GM19455 (cell line): ENCODE data around the gene AMBP.
"Not testable (repeated sequence)": the region's sequence is repeated elsewhere in the genome, so short reads cannot be mapped to it uniquely, and the experiment has no call there.

Experiments
- ATAC-seq: cut with Tn5 transposase; IDR thresholded peaks from one replicate; pipeline ENCODE4 v1.9.1; 2021; ENCODE audit not compliant: unreplicated experiment

AMBP gene

DNA sequence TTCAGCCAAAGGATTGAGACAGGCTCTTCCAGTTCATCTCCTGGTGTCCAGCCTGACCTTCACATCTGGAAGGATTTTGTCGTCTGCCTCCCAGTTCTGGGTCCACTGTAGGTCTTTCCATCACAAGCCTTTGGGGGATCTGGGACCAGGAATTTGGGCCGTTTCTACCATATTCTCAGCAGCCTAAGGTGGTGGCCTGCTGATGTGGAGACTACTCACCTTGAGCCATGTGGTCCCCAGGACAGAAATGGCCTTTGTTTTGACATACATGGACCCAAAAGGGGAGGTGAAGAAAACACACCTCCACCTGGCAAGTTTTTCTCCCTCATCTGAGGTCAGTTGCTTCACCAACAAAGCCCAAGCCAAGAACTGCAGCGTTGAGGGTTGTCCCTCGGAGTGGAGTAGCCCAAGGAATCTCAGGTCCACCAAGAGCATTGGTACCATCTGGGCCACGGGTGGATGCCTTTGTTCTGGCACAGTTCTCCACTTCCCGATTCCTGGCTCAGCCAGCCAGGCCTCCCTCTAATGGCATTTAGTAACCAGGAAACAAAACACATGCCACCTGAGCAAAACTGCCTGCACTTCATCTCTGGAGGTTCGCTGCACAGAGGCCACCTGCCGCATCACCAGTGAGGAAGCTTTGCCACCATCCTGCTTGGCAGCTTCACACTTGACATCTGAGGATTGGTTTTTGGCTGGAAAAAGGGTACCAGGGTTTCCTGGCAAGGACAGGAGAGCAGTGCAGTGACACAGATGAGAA is 24.7 kb downstream of the AMBP start:
- no peak for ATAC-seq

DNA sequence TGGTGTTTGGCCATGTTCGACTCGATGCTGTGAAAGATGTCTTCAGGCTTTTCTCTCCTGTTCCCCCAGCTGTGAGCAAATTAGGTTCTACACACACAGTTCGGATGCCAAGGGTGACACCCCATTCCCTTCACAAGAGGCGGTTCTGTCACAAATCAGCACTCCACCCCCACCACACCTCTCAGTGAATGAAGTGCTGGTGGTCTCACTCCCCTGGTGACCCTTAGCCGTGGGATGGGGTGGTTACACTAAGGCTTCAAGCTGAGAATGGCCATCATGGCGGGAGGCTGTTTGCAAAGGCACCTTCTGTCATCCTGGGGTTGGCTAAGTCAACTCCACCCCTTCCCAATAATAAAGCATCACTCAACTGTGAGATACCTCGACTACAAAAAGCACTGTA is 26.4 kb downstream of the AMBP start:
- no peak for ATAC-seq

GRCh38 chr9:114051281-114051680 is 26.8 kb downstream of the AMBP start:
- ATAC-seq, result no peak

- no peak for ATAC-seq
Observed at GRCh38 chr9:114050646-114051045, 27.5 kb downstream of the AMBP start.

DNA sequence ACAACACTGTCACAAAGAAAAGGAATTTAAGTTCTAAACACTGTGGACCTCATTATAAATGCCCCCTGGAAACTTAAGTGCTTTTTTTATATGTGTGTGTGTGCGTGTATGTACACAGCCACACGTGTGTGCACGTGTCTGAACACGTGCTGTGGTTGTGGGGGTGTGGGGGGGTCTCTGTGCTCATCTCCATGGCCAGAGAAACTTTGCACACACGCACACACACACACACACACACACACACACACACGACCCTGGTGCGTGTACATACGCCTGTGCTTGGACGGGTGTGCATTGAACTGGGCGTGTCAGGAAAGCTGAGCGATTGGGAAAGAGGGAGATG is 27.9 kb downstream of the AMBP start:
- no peak for ATAC-seq

DNA sequence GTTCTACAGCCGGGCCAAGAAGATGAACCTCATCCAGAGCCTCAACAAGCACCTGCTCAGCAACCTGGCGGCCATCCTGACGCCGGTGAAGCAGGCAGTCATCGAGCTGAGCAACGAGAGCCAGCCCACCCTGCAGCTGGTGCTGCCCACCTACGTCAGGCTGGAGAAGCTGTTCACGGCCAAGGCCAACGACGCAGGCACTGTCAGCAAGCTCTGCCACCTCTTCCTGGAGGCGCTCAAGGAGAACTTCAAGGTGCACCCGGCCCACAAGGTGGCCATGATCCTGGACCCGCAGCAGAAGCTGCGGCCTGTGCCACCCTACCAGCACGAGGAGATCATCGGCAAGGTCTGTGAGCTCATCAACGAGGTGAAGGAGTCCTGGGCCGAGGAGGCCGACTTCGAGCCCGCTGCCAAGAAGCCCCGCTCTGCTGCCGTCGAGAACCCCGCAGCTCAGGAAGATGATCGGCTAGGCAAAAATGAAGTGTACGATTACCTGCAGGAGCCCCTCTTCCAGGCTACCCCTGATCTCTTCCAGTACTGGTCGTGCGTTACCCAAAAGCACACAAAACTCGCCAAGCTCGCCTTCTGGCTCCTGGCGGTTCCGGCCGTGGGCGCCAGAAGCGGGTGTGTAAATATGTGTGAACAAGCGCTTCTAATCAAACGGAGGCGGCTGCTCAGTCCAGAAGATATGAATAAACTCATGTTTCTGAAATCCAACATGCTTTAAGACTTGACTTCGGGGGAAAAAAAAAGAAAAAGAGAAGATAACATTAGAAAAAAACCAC is 28.5 kb downstream of the AMBP start:
- ATAC-seq, result no peak

GRCh38 chr9:114048533-114049415 is 29.3 kb downstream of the AMBP start:
- ATAC-seq, result no peak

GRCh38 chr9:114047717-114048116 is 30.4 kb downstream of the AMBP start:
- ATAC-seq, result no peak

DNA sequence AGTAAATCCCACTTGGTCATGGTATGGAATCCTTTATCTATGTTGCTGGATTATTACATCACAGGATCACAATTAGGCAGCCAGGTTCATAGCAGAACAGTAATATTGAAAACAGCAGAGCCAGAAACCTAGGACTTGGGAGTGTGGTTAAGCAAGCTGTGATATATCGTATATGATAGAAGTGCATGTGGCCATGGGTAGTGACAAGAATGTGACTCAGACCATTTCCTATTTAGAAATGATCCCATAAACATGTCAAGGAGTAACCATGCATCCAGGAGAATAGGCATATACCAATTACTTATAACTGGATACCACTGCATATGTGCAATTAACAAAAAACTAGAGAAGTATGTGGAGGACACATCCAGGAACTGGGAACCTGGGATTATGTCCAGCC is 31.2 kb downstream of the AMBP start:
- ATAC-seq, result no peak

- ATAC-seq, result no peak
Observed at GRCh38 chr9:114046237-114046755, 31.8 kb downstream of the AMBP start.

- ATAC-seq, result not testable (repeated sequence)
Observed at GRCh38 chr9:114043660-114044059, 34.4 kb downstream of the AMBP start.

DNA sequence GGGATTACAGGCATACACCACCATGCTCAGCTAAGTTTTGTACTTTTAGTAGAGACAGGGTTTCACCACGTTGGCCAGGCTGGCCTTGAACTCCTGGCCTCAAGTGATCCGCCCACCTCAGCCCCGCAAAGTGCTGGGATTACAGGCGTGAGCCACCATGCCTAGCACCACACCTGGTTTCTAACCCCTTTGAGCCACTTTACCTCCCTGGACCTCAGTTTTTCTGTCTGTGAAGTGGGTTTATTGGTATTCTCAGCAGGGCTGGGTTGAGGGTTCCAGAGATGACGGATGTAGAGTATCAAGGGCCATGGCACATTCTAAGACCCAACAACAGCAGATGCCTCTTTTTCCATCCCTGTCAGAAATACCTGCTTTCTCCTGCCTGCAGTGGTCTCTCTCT is 38.6 kb downstream of the AMBP start:
- no peak for ATAC-seq

GRCh38 chr9:114038724-114039313 is 39.3 kb downstream of the AMBP start:
- no peak for ATAC-seq

DNA sequence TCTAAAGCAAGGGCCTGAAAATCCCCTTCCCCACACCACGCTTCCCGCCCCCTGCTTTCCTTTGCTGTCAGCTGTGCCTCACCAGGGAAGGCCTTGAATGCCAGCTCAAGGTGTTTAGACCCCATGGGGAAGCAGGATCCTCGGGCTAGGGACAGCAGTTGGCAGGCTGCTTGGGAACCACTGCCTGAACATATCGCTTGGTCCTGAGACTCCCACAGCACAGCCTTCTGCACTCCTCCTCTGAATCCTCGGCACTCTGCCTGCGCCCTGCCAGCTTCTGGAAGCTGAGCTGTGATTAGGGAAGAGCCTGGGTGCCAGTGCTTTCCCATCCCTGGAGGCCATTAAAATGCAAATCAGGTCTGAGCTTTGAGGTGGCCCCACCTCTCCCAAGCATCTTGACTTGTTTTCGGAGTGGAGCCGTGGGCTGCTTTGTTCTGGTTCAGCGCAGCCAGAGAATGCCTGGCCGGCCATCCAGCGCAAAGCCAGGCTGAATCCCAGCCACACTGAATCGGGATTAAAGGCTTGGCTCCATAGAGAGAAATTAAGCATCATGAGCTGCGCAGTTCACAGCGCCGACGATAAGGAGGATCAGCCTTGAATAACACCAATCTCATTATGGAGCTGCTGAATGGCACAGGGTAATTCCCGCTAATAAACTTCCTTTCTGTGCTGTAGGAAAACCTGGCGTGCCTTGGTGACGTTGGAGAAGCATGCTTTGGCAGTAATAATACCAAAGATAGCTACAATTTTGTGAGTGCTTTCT is 40.0 kb downstream of the AMBP start:
- ATAC-seq, result no peak

DNA sequence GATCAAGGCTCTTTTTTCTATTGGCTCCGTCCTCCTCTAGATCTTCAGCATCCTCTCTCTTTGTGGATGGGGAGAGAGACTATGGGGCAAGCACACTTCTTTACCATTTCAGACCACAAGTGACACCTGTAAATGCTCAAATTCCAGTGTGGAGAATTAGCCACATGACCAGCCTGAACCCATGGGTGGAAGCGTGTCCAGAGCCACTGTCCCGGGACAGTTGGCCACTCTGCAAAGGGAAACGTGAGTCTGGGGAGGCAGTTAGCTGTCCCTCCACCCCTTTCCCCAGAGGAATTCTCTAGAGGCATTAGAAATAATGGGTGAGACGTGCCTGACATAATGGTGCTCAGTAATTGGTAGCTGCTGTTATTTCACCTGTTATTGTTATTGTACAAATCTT is 40.9 kb downstream of the AMBP start:
- ATAC-seq, result no peak

- ATAC-seq, result no peak
Observed at GRCh38 chr9:114035845-114036801, 42.0 kb downstream of the AMBP start.

GRCh38 chr9:114035221-114035844 is 42.8 kb downstream of the AMBP start:
- no peak for ATAC-seq

GRCh38 chr9:114034661-114035062 is 43.4 kb downstream of the AMBP start:
- ATAC-seq, result no peak

DNA sequence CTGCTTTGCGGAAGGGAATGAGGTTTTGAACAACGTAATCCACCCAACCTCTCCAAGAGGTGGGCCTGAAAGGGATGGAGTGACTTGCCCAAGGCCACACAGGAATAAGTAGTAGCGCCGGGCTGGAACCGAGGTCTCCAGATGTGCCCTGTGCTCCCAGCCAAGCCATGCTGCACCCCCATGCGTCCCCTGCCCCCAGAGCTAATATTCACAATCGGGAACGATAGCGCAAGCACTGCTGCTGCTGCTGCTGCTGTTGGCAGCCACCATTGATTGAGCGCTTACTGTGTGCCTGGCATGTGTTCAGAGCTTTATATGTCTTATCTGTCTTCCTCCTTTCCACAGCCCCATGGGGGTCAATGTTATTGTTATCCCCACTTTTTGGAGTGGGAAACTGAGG is 43.9 kb downstream of the AMBP start:
- no peak for ATAC-seq
